ENCODE results near the gene TRDN.

GRCh38 chr6:123610779-123611178 is 26.0 kb downstream of the TRDN start:
- TF ChIP-seq CTCF (IDR thresholded peaks at IDR 0.05) (no peak), POLR2A (IDR thresholded peaks at IDR 0.05) (no peak)

Measured in testis (tissue), 2 donors.